ENCODE measurements around the gene MAST4.
A peak's percentile ranks its signal among the peaks of the same experiment; 100 is the strongest.

Gene MAST4

GRCh38 chr5:67201897-67202549 is 605.8 kb downstream of the MAST4 start:
- TF ChIP-seq GLIS1 (tag by site-specific recombination; IDR thresholded peaks at IDR 0.05): no peak
- TF ChIP-seq BCL6B (tag by site-specific recombination; IDR thresholded peaks at IDR 0.05): no peak
- no peak for TF ChIP-seq SP7 (tag by site-specific recombination; IDR thresholded peaks at IDR 0.05)
- TF ChIP-seq ZNF416 (tag by site-specific recombination; IDR thresholded peaks at IDR 0.05): no peak
- no peak for TF ChIP-seq ZNF248 (tag by site-specific recombination; IDR thresholded peaks at IDR 0.05)
- Histone ChIP-seq H3K4me1 (ENCODE audit: control insufficient read depth, insufficient read depth, low read length) (no peaks in the 10 kb centered on the region), H3K9me3 (ENCODE audit: control insufficient read depth, insufficient read depth, low read depth, low read length) (no peaks in the 10 kb centered on the region), H3K4me3 (ENCODE audit: low read depth, low read length) (no peak overlapping the region), H3K36me3 (ENCODE audit: control insufficient read depth in 2 of 2, insufficient read depth in 1 of 2, low read length in 2 of 2) (no peaks in the 10 kb centered on the region), H3K27ac (ENCODE audit: extremely low read depth, low read depth, low read length) (no peak overlapping the region)
- POLR2A ChIA-PET: no interaction called here
- CTCF ChIA-PET: interaction anchor here (0.6 to 0.7 kb wide), 2 partner anchors 10 to 561 kb away, joined by 3 read pairs; no protein-coding TSS in a partner anchor

- Histone ChIP-seq H3K4me3 (ENCODE audit: low read depth, low read length) (no peak overlapping the region), H3K9me3 (ENCODE audit: control insufficient read depth, insufficient read depth, low read depth, low read length) (no peaks in the 10 kb centered on the region), H3K4me1 (ENCODE audit: control insufficient read depth, insufficient read depth, low read length) (no peaks in the 10 kb centered on the region), H3K36me3 (ENCODE audit: control insufficient read depth in 2 of 2, insufficient read depth in 1 of 2, low read length in 2 of 2) (no peaks in the 10 kb centered on the region), H3K27ac (ENCODE audit: extremely low read depth, low read depth, low read length) (no peak overlapping the region)
- TF ChIP-seq ZNF138 (tag by site-specific recombination; IDR thresholded peaks at IDR 0.05; ENCODE audit: borderline replicate concordance): no peak
- TF ChIP-seq ZNF121 (tag by site-specific recombination; IDR thresholded peaks at IDR 0.05): no peak
- TF ChIP-seq ZNF302 (tag by site-specific recombination; IDR thresholded peaks at IDR 0.05; ENCODE audit: low read depth): no peak
- ChIA-PET CTCF (no interaction called here), POLR2A (no interaction called here)
These were observed 606.6 kb downstream of the MAST4 start for GRCh38 chr5:67202828-67203227.

- TF ChIP-seq SCRT2 (tag by site-specific recombination; IDR thresholded peaks at IDR 0.05) (peak; percentile 49; the same call in 1 of the 2 replicates), ZIC2 (tag by site-specific recombination; IDR thresholded peaks at IDR 0.05) (no peak)
- H3K36me3 ChIP-seq (ENCODE audit: control insufficient read depth in 2 of 2, insufficient read depth in 1 of 2, low read length in 2 of 2): no peaks in the 10 kb centered on the region
- no peaks in the 10 kb centered on the region for H3K9me3 ChIP-seq (ENCODE audit: control insufficient read depth, insufficient read depth, low read depth, low read length)
- H3K4me3 ChIP-seq (ENCODE audit: low read depth, low read length): no peak overlapping the region
- H3K4me1 ChIP-seq (ENCODE audit: control insufficient read depth, insufficient read depth, low read length): no peaks in the 10 kb centered on the region
- ChIA-PET POLR2A (no interaction called here), CTCF (interaction anchor here (0.6 to 1.0 kb wide), 2 partner anchors 54 to 330 kb away, joined by 3 read pairs; no protein-coding TSS in a partner anchor)
- H3K27ac ChIP-seq (ENCODE audit: extremely low read depth, low read depth, low read length): no peak overlapping the region
These were observed 607.5 kb downstream of the MAST4 start for GRCh38 chr5:67203701-67204074.

GRCh38 chr5:67204821-67205220 is 608.6 kb downstream of the MAST4 start:
- CTCF ChIA-PET: interaction anchor here (0.7 to 3.6 kb wide), 3 partner anchors 49 to 1682 kb away, joined by 3 to 19 read pairs (median 4); no protein-coding TSS in a partner anchor
- POLR2A ChIA-PET: no interaction called here
- no peaks in the 10 kb centered on the region for H3K9me3 ChIP-seq (ENCODE audit: control insufficient read depth, insufficient read depth, low read depth, low read length)
- TF ChIP-seq ZNF112 (tag by site-specific recombination; IDR thresholded peaks at IDR 0.05) (no peak), ZNF274 (IDR thresholded peaks at IDR 0.05; ENCODE audit: low read length) (no peak), ZNF274 (tag by site-specific recombination; IDR thresholded peaks at IDR 0.05; ENCODE audit: borderline replicate concordance) (no peak)
- no peaks in the 10 kb centered on the region for H3K36me3 ChIP-seq (ENCODE audit: control insufficient read depth in 2 of 2, insufficient read depth in 1 of 2, low read length in 2 of 2)
- no peaks in the 10 kb centered on the region for H3K4me1 ChIP-seq (ENCODE audit: control insufficient read depth, insufficient read depth, low read length)
- no peak overlapping the region for H3K4me3 ChIP-seq (ENCODE audit: low read depth, low read length)
- no peak overlapping the region for H3K27ac ChIP-seq (ENCODE audit: extremely low read depth, low read depth, low read length)

- Histone ChIP-seq H3K4me1 (ENCODE audit: control insufficient read depth, insufficient read depth, low read length) (no peaks in the 10 kb centered on the region), H3K9me3 (ENCODE audit: control insufficient read depth, insufficient read depth, low read depth, low read length) (no peaks in the 10 kb centered on the region), H3K36me3 (ENCODE audit: control insufficient read depth in 2 of 2, insufficient read depth in 1 of 2, low read length in 2 of 2) (no peaks in the 10 kb centered on the region), H3K4me3 (ENCODE audit: low read depth, low read length) (no peak overlapping the region), H3K27ac (ENCODE audit: extremely low read depth, low read depth, low read length) (no peak overlapping the region)
- POLR2A ChIA-PET: no interaction called here
- CTCF ChIA-PET: interaction anchor here (0.7 to 3.6 kb wide), 4 partner anchors 8 to 322 kb away, joined by 3 to 19 read pairs (median 4); no protein-coding TSS in a partner anchor
- no peak for TF ChIP-seq ZNF768 (tag by site-specific recombination; IDR thresholded peaks at IDR 0.05)
- no peak for TF ChIP-seq ZNF239 (tag by site-specific recombination; IDR thresholded peaks at IDR 0.05)
- no peak for TF ChIP-seq ZNF146 (tag by site-specific recombination; IDR thresholded peaks at IDR 0.05)
- TF ChIP-seq ZXDB (tag by site-specific recombination; IDR thresholded peaks at IDR 0.05): no peak
- TF ChIP-seq ZNF660 (tag by site-specific recombination; IDR thresholded peaks at IDR 0.05): no peak
- TF ChIP-seq ZNF391 (tag by site-specific recombination; IDR thresholded peaks at IDR 0.05; ENCODE audit: borderline replicate concordance, low read depth): no peak
- TF ChIP-seq ZBTB49 (tag by site-specific recombination; IDR thresholded peaks at IDR 0.05; ENCODE audit: low read depth): no peak
These were observed 609.8 kb downstream of the MAST4 start for GRCh38 chr5:67205981-67206380.
